Liver (tissue), 9 donors: Measurements from ENCODE around the gene KLK12. TPM values are rescaled to one million over a fixed set of nuclear protein-coding genes. Genes with fewer than 3 reads are reported as not detected.

Experiments used
- DNase-seq: peaks from one replicate; pipeline ENCODE4 v3.0.0-alpha.2; 2017; ENCODE audit warnings: low spot score
- H3K27ac ChIP-seq, 2 donors: one replicate each; pipeline ENCODE4 v1.7.0; 2013; ENCODE audit warnings: inconsistent platforms in 2 of 2, low read length in 2 of 2, control low read depth in 1 of 2, low read depth in 1 of 2, mild to moderate bottlenecking in 1 of 2
- H3K27me3 ChIP-seq, 4 donors: one replicate each; pipeline versions ENCODE4 v1.6.1 to v1.7.0; 2013; ENCODE audit warnings: low read length in 3 of 4, inconsistent platforms in 1 of 4, mild to moderate bottlenecking in 1 of 4, moderate library complexity in 1 of 4; ENCODE audit not compliant: control insufficient read depth in 4 of 4, insufficient read depth in 4 of 4
- H3K36me3 ChIP-seq, 4 donors: one replicate each; pipeline versions ENCODE4 v1.6.1 to v1.7.0; 2013; ENCODE audit warnings: low read length in 3 of 4, mild to moderate bottlenecking in 3 of 4, low read depth in 1 of 4, moderate library complexity in 1 of 4; ENCODE audit not compliant: control insufficient read depth in 4 of 4, insufficient read depth in 3 of 4
- H3K4me1 ChIP-seq, 4 donors: one replicate each; pipeline versions ENCODE4 v1.6.1 to v1.7.0; 2013; ENCODE audit warnings: low read length in 3 of 4, mild to moderate bottlenecking in 3 of 4, moderate library complexity in 1 of 4; ENCODE audit not compliant: control insufficient read depth in 4 of 4, insufficient read depth in 4 of 4
- H3K4me3 ChIP-seq, 3 donors: one replicate each; pipeline versions ENCODE4 v1.6.1 to v1.7.0; 2013; ENCODE audit warnings: low read length in 3 of 3, control low read depth in 1 of 3, low read depth in 1 of 3, mild to moderate bottlenecking in 1 of 3
- H3K9ac ChIP-seq, 2 donors: one replicate each; pipeline ENCODE4 v1.7.0; 2013; ENCODE audit warnings: low read length in 2 of 2, mild to moderate bottlenecking in 2 of 2, moderate library complexity in 2 of 2, control low read depth in 1 of 2, low read depth in 1 of 2
- H3K9me3 ChIP-seq, 4 donors: one replicate each; pipeline versions ENCODE4 v1.6.1 to v1.7.0; 2013; ENCODE audit warnings: low read length in 3 of 4; ENCODE audit not compliant: control insufficient read depth in 4 of 4
- EGR1 ChIP-seq, 2 donors: IDR thresholded peaks; 2 replicates each; pipeline ENCODE4 v1.6.1; 2016 to 2018; ENCODE audit warnings: antibody characterized with exemption in 2 of 2, low read depth in 2 of 2
- FOXA2 ChIP-seq: IDR thresholded peaks from 2 replicates; pipeline ENCODE4 v1.6.1; 2016; ENCODE audit warnings: antibody characterized with exemption
- GABPA ChIP-seq, 2 donors: IDR thresholded peaks in 1 of 2; conservative IDR thresholded peaks in 1 of 2; 2 replicates each; pipeline ENCODE4 v1.6.1; 2016; ENCODE audit warnings: antibody characterized with exemption in 2 of 2, mild to moderate bottlenecking in 1 of 2, moderate library complexity in 1 of 2
- HNF4A ChIP-seq, 2 donors: conservative IDR thresholded peaks; 2 replicates each; pipeline ENCODE4 v1.6.1; 2016; ENCODE audit warnings: antibody characterized with exemption in 2 of 2, mild to moderate bottlenecking in 2 of 2
- HNF4G ChIP-seq: IDR thresholded peaks from 2 replicates; pipeline ENCODE4 v1.6.1; 2016; ENCODE audit warnings: antibody characterized with exemption
- JUND ChIP-seq, 2 donors: IDR thresholded peaks; 2 replicates each; pipeline ENCODE4 v1.6.1; 2016; ENCODE audit warnings: antibody characterized with exemption in 2 of 2
- RAD21 ChIP-seq, 2 donors: IDR thresholded peaks; 2 replicates each; pipeline ENCODE4 v1.6.1; 2016; ENCODE audit warnings: antibody characterized with exemption in 2 of 2, mild to moderate bottlenecking in 2 of 2
- RXRA ChIP-seq, 2 donors: IDR thresholded peaks; 2 replicates each; pipeline ENCODE4 v1.6.1; 2017 to 2018; ENCODE audit warnings: antibody characterized with exemption in 2 of 2, mild to moderate bottlenecking in 1 of 2
- SP1 ChIP-seq: IDR thresholded peaks from 2 replicates; pipeline ENCODE4 v1.6.1; 2018; ENCODE audit warnings: antibody characterized with exemption, mild to moderate bottlenecking
- TAF1 ChIP-seq: conservative IDR thresholded peaks from 2 replicates; pipeline ENCODE4 v1.6.1; 2016; ENCODE audit warnings: antibody characterized with exemption, mild to moderate bottlenecking
- YY1 ChIP-seq: IDR thresholded peaks from 2 replicates; pipeline ENCODE4 v1.6.1; 2016; ENCODE audit warnings: antibody characterized with exemption, mild to moderate bottlenecking
- WGBS: extraction: QIAGEN DNeasy Blood & Tissue Kit; methylation state at CpG from one replicate; pipeline ENCODE4 v1.1.7; 2013; 5-methylcytosine and 5-hydroxymethylcytosine counted together
- polyA plus RNA-seq, 2 donors: library from polyadenylated mRNA; stranded (reverse) in 1 of 2; unstranded in 1 of 2; fragments of 200-250 nt in 1 of 2; fragments of >200 nt in 1 of 2; fragmentation: Nextera tagmentation in 1 of 2; extraction: Ambion mirVana in 1 of 2; gene quantifications; one replicate each; pipeline versions ENCODE4 v1.2.1 to v1.2.3, GENCODE V29; 2013 to 2015
- total RNA-seq, 2 donors: library from RNA; depleted of rRNA; stranded (reverse); fragments of >200 nt; gene quantifications; one replicate each; pipeline ENCODE4 v1.2.3, GENCODE V29; 2014
- TF ChIP-seq, protein P1 (sequence below): IDR thresholded peaks from 2 replicates; pipeline ENCODE4 v1.6.1; 2016; ENCODE audit warnings: antibody characterized with exemption
- TF ChIP-seq, protein P2 (sequence below): fragments of 150-350 bp; IDR thresholded peaks from 2 replicates; pipeline ENCODE4 v1.5.1; 2017; ENCODE audit warnings: improper control_type of control experiment, low read depth, low read length; ENCODE audit not compliant: missing input control
- TF ChIP-seq, protein P3 (sequence below): IDR thresholded peaks from 2 replicates; pipeline ENCODE4 v1.6.1; 2016; ENCODE audit warnings: antibody characterized with exemption
- TF ChIP-seq, protein P4 (sequence below): IDR thresholded peaks from 2 replicates; pipeline ENCODE4 v1.6.1; 2016; ENCODE audit warnings: antibody characterized with exemption, mild to moderate bottlenecking
- TF ChIP-seq, protein P5 (sequence below): IDR thresholded peaks from 2 replicates; pipeline ENCODE4 v1.6.1; 2016; ENCODE audit warnings: antibody characterized with exemption
- donor health status: healthy.
- donor health status: healthy.
- donor health status: healthy.
- donor health status: healthy.
- donor health status: healthy.

KLK12 gene
- total and polyA plus RNA-seq, 4 donors: not detected

DNA sequence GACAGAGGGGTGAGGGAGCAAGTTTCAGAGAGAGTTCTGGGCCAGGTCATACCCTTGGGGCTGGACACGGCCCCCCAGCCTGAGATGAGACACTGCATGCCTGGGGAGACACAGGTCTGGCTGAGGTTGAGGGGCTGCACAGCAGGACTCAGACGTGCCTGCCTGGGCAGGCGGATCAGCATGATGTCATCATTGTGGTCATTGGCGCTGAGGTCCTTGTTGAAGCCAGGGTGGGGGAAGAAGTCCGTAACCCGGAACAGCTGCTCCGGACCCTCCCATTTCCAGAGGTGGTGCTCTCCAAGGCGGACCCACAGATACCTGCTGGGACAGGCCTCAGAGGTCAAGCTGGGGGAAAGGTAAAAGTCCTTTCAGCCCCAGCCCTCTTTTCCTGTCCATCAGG is 28.4 kb downstream of the KLK12 start:
- 45% methylated on average over 8 of the region's 8 CpGs for WGBS
- Histone ChIP-seq H3K36me3 (no peaks in the 10 kb centered on the region), H3K9ac (no peak overlapping the region), H3K27ac (no peak overlapping the region), H3K4me1 (no peaks in the 10 kb centered on the region), H3K27me3 (peaks cover 0 to 4% (median 0%) of the 10 kb centered on the region in 4 donors), H3K4me3 (no peak overlapping the region), H3K9me3 (no peaks in the 10 kb centered on the region)
- no peak for DNase-seq
- TF ChIP-seq HNF4A (conservative IDR thresholded peaks at IDR 0.05): no peak
- TF ChIP-seq GABPA (IDR thresholded peaks at IDR 0.05 in 1 of 2, conservative IDR thresholded peaks at IDR 0.05 in 1 of 2): no peak
- TF ChIP-seq JUND (IDR thresholded peaks at IDR 0.05): no peak
- no peak for TF ChIP-seq TAF1
- TF ChIP-seq SP1: no peak
- TF ChIP-seq, protein P1, sequence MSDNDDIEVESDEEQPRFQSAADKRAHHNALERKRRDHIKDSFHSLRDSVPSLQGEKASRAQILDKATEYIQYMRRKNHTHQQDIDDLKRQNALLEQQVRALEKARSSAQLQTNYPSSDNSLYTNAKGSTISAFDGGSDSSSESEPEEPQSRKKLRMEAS: no peak
- TF ChIP-seq EGR1 (IDR thresholded peaks at IDR 0.05; ENCODE audit: low read depth in 2 of 2): no peak
- no peak for TF ChIP-seq FOXA2
- TF ChIP-seq, protein P2, sequence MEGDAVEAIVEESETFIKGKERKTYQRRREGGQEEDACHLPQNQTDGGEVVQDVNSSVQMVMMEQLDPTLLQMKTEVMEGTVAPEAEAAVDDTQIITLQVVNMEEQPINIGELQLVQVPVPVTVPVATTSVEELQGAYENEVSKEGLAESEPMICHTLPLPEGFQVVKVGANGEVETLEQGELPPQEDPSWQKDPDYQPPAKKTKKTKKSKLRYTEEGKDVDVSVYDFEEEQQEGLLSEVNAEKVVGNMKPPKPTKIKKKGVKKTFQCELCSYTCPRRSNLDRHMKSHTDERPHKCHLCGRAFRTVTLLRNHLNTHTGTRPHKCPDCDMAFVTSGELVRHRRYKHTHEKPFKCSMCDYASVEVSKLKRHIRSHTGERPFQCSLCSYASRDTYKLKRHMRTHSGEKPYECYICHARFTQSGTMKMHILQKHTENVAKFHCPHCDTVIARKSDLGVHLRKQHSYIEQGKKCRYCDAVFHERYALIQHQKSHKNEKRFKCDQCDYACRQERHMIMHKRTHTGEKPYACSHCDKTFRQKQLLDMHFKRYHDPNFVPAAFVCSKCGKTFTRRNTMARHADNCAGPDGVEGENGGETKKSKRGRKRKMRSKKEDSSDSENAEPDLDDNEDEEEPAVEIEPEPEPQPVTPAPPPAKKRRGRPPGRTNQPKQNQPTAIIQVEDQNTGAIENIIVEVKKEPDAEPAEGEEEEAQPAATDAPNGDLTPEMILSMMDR: no peak
- TF ChIP-seq, protein P3, sequence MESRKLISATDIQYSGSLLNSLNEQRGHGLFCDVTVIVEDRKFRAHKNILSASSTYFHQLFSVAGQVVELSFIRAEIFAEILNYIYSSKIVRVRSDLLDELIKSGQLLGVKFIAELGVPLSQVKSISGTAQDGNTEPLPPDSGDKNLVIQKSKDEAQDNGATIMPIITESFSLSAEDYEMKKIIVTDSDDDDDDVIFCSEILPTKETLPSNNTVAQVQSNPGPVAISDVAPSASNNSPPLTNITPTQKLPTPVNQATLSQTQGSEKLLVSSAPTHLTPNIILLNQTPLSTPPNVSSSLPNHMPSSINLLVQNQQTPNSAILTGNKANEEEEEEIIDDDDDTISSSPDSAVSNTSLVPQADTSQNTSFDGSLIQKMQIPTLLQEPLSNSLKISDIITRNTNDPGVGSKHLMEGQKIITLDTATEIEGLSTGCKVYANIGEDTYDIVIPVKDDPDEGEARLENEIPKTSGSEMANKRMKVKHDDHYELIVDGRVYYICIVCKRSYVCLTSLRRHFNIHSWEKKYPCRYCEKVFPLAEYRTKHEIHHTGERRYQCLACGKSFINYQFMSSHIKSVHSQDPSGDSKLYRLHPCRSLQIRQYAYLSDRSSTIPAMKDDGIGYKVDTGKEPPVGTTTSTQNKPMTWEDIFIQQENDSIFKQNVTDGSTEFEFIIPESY: no peak
- TF ChIP-seq, protein P4, sequence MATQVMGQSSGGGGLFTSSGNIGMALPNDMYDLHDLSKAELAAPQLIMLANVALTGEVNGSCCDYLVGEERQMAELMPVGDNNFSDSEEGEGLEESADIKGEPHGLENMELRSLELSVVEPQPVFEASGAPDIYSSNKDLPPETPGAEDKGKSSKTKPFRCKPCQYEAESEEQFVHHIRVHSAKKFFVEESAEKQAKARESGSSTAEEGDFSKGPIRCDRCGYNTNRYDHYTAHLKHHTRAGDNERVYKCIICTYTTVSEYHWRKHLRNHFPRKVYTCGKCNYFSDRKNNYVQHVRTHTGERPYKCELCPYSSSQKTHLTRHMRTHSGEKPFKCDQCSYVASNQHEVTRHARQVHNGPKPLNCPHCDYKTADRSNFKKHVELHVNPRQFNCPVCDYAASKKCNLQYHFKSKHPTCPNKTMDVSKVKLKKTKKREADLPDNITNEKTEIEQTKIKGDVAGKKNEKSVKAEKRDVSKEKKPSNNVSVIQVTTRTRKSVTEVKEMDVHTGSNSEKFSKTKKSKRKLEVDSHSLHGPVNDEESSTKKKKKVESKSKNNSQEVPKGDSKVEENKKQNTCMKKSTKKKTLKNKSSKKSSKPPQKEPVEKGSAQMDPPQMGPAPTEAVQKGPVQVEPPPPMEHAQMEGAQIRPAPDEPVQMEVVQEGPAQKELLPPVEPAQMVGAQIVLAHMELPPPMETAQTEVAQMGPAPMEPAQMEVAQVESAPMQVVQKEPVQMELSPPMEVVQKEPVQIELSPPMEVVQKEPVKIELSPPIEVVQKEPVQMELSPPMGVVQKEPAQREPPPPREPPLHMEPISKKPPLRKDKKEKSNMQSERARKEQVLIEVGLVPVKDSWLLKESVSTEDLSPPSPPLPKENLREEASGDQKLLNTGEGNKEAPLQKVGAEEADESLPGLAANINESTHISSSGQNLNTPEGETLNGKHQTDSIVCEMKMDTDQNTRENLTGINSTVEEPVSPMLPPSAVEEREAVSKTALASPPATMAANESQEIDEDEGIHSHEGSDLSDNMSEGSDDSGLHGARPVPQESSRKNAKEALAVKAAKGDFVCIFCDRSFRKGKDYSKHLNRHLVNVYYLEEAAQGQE: no peak
- TF ChIP-seq HNF4G: no peak
- no peak for TF ChIP-seq RAD21 (IDR thresholded peaks at IDR 0.05)
- TF ChIP-seq RXRA (IDR thresholded peaks at IDR 0.05): no peak
- TF ChIP-seq, protein P5, sequence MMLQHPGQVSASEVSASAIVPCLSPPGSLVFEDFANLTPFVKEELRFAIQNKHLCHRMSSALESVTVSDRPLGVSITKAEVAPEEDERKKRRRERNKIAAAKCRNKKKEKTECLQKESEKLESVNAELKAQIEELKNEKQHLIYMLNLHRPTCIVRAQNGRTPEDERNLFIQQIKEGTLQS: no peak

DNA sequence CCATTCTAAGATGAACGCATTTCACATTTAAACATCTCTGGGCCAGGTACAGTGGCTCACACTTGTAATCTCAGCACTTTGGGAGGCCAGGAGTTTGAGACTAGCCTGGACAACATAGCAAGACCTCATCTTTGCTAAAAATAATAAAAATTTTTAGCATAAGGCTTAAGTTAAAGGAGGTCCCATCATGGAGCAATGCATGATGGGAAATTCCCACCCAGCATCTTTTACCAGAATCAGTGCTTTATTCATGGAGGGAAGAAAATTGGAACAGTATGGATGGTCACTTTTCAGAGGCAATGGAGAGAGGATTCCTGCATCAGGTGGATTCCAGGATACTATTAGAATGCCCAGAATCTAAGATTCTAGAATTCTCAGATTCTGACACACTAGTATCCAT is 29.6 kb downstream of the KLK12 start:
- 75% methylated on average over 1 of the region's 1 CpG for WGBS

More for the DNA sequence above, 29.6 kb downstream of the KLK12 start:
- no peak overlapping the region for H3K9ac ChIP-seq
- no peak overlapping the region for H3K4me3 ChIP-seq
- no peak for DNase-seq
- no peaks in the 10 kb centered on the region for H3K36me3 ChIP-seq
- H3K4me1 ChIP-seq: no peaks in the 10 kb centered on the region
- H3K27me3 ChIP-seq: peaks cover 0 to 4% (median under 1%) of the 10 kb centered on the region in 4 donors
- no peaks in the 10 kb centered on the region for H3K9me3 ChIP-seq
- H3K27ac ChIP-seq: no peak overlapping the region
- TF ChIP-seq JUND (IDR thresholded peaks at IDR 0.05): no peak
- TF ChIP-seq RAD21 (IDR thresholded peaks at IDR 0.05): no peak
- no peak for TF ChIP-seq YY1
